Astrocyte (in vitro differentiated cells and primary cell): ENCODE measurements around the gene PLCG1. TPM values are rescaled to one million over a fixed set of nuclear protein-coding genes. Genes with fewer than 3 reads are reported as not detected.

ENCODE experiments used
- DNase-seq: peaks from one replicate; pipeline ENCODE4 v3.0.0-alpha.2; 2010; ENCODE audit warnings: low read depth
- FAIRE-seq: peaks from 2 replicates; lab custom pipeline; 2011; peaks lifted over from hg19 to GRCh38; lab: Jason Lieb, UNC
- H2AFZ ChIP-seq: 2 replicates; pipeline ENCODE4 v1.6.0; 2012; ENCODE audit warnings: low read depth, low read length, inconsistent platforms
- H3K27ac ChIP-seq: 2 replicates; pipeline ENCODE4 v1.5.1; 2011; ENCODE audit warnings: low read depth, low read length, inconsistent platforms
- H3K27me3 ChIP-seq: 2 replicates; pipeline ENCODE4 v1.6.0; 2011; ENCODE audit warnings: low read length, inconsistent platforms; ENCODE audit not compliant: insufficient read depth
- H3K36me3 ChIP-seq: 2 replicates; pipeline ENCODE4 v1.5.1; 2011; ENCODE audit warnings: low read length, inconsistent platforms; ENCODE audit not compliant: insufficient read depth
- H3K4me1 ChIP-seq: 2 replicates; pipeline ENCODE4 v1.5.1; 2011; ENCODE audit warnings: low read length, inconsistent platforms; ENCODE audit not compliant: insufficient read depth
- H3K4me2 ChIP-seq: 2 replicates; pipeline ENCODE4 v1.6.0; 2012; ENCODE audit warnings: low read length, inconsistent platforms
- H3K4me3 ChIP-seq: 2 replicates; pipeline ENCODE4 v1.5.1; 2011; ENCODE audit warnings: low read depth, mild to moderate bottlenecking, low read length, inconsistent platforms; ENCODE audit not compliant: insufficient read depth
- H3K79me2 ChIP-seq: 2 replicates; pipeline ENCODE4 v1.6.0; 2012; ENCODE audit warnings: mild to moderate bottlenecking, low read length, inconsistent platforms; ENCODE audit not compliant: insufficient read depth
- H3K9ac ChIP-seq: 2 replicates; pipeline ENCODE4 v1.6.0; 2012; ENCODE audit warnings: mild to moderate bottlenecking, low read length, inconsistent platforms
- H3K9me3 ChIP-seq: 2 replicates; pipeline ENCODE4 v1.5.1; 2012; ENCODE audit warnings: low read depth, mild to moderate bottlenecking, low read length, inconsistent platforms; ENCODE audit not compliant: insufficient read depth
- H4K20me1 ChIP-seq: 2 replicates; pipeline ENCODE4 v1.6.0; 2012; ENCODE audit warnings: low read length, inconsistent platforms; ENCODE audit not compliant: insufficient read depth
- H3K27ac Mint-ChIP-seq: one replicate; pipeline ENCODE4 v1.8.0; 2021; ENCODE audit warnings: mild to moderate bottlenecking, mixed read lengths; ENCODE audit not compliant: unreplicated experiment
- H3K27me3 Mint-ChIP-seq: one replicate; pipeline ENCODE4 v1.8.0; 2021; ENCODE audit warnings: low read depth, mixed read lengths; ENCODE audit not compliant: unreplicated experiment
- H3K36me3 Mint-ChIP-seq: one replicate; pipeline ENCODE4 v1.8.0; 2021; ENCODE audit warnings: low read depth, mixed read lengths; ENCODE audit not compliant: unreplicated experiment
- H3K4me1 Mint-ChIP-seq: one replicate; pipeline ENCODE4 v1.8.0; 2021; ENCODE audit warnings: low read depth, mixed read lengths; ENCODE audit not compliant: unreplicated experiment
- H3K4me3 Mint-ChIP-seq: one replicate; pipeline ENCODE4 v1.8.0; 2021; ENCODE audit warnings: mild to moderate bottlenecking, moderate library complexity, mixed read lengths; ENCODE audit not compliant: unreplicated experiment
- H3K9me3 Mint-ChIP-seq: one replicate; pipeline ENCODE4 v1.8.0; 2021; ENCODE audit warnings: mild to moderate bottlenecking, mixed read lengths; ENCODE audit not compliant: unreplicated experiment
- CTCF ChIP-seq: IDR thresholded peaks from 2 replicates; pipeline ENCODE4 v1.5.1; 2011; ENCODE audit warnings: low read depth, mild to moderate bottlenecking, inconsistent platforms, low read length, moderate library complexity; ENCODE audit not compliant: insufficient read depth
- EZH2 ChIP-seq: IDR thresholded peaks from 2 replicates; pipeline ENCODE4 v1.6.1; 2012; ENCODE audit warnings: mild to moderate bottlenecking, low read length, inconsistent platforms; ENCODE audit not compliant: insufficient read depth
- total RNA-seq: library from RNA; stranded (reverse); gene quantifications from 2 replicates; pipeline ENCODE4 v1.2.1, GENCODE V29; 2021

The PLCG1 gene
- total RNA-seq, 1 donor from 2014 or later, result 129 TPM

- no peak overlapping the region for H3K27ac ChIP-seq
- no peak overlapping the region for H3K4me3 ChIP-seq
- H4K20me1 ChIP-seq, result peaks cover 26% of the 10 kb centered on the region
- H2AFZ ChIP-seq, result no peak overlapping the region
- H3K79me2 ChIP-seq, result no peaks in the 10 kb centered on the region
- Mint-ChIP-seq H3K9me3 (no peaks in the 10 kb centered on the region), H3K4me3 (no peak overlapping the region), H3K4me1 (peaks cover 3% of the 10 kb centered on the region), H3K27ac (no peak overlapping the region), H3K27me3 (no peaks in the 10 kb centered on the region), H3K36me3 (peaks cover 7% of the 10 kb centered on the region)
- no peak overlapping the region for H3K9ac ChIP-seq
- H3K4me2 ChIP-seq, result no peak overlapping the region
- DNase-seq (no peak), FAIRE-seq (no peak)
- H3K4me1 ChIP-seq, result no peaks in the 10 kb centered on the region
- no peaks in the 10 kb centered on the region for H3K27me3 ChIP-seq
- peaks cover 41% of the 10 kb centered on the region for H3K36me3 ChIP-seq
- TF ChIP-seq EZH2, result no peak
- no peak for TF ChIP-seq CTCF
- H3K9me3 ChIP-seq, result no peaks in the 10 kb centered on the region
These were observed 28.8 kb upstream of the PLCG1 start for GRCh38 chr20:41108531-41108930.

GRCh38 chr20:41110012-41110411 lies 27.3 kb upstream of the PLCG1 start:
- no peak overlapping the region for H2AFZ ChIP-seq
- TF ChIP-seq EZH2 (no peak), CTCF (no peak)
- H3K27ac ChIP-seq, result no peak overlapping the region
- Mint-ChIP-seq H3K9me3 (no peaks in the 10 kb centered on the region), H3K36me3 (peaks cover 7% of the 10 kb centered on the region), H3K4me1 (peaks cover 3% of the 10 kb centered on the region), H3K4me3 (no peak overlapping the region), H3K27me3 (no peaks in the 10 kb centered on the region), H3K27ac (no peak overlapping the region)
- H3K4me1 ChIP-seq, result no peaks in the 10 kb centered on the region
- peaks cover 26% of the 10 kb centered on the region for H4K20me1 ChIP-seq
- H3K9me3 ChIP-seq, result no peaks in the 10 kb centered on the region
- H3K36me3 ChIP-seq, result peaks cover 40% of the 10 kb centered on the region
- H3K79me2 ChIP-seq, result no peaks in the 10 kb centered on the region
- H3K27me3 ChIP-seq, result no peaks in the 10 kb centered on the region
- H3K4me2 ChIP-seq, result no peak overlapping the region
- H3K4me3 ChIP-seq, result no peak overlapping the region
- no peak for DNase-seq
- no peak for FAIRE-seq
- no peak overlapping the region for H3K9ac ChIP-seq

- Histone ChIP-seq H3K27me3 (no peaks in the 10 kb centered on the region), H3K79me2 (no peaks in the 10 kb centered on the region), H3K27ac (no peak overlapping the region), H4K20me1 (peaks cover 26% of the 10 kb centered on the region), H3K4me1 (no peaks in the 10 kb centered on the region), H3K9me3 (no peaks in the 10 kb centered on the region), H3K4me3 (no peak overlapping the region), H3K36me3 (peaks cover 46% of the 10 kb centered on the region), H3K9ac (no peak overlapping the region), H2AFZ (no peak overlapping the region), H3K4me2 (no peak overlapping the region)
- no peaks in the 10 kb centered on the region for H3K9me3 Mint-ChIP-seq
- H3K27ac Mint-ChIP-seq, result no peak overlapping the region
- no peak overlapping the region for H3K4me3 Mint-ChIP-seq
- TF ChIP-seq EZH2 (no peak), CTCF (no peak)
- H3K4me1 Mint-ChIP-seq, result peaks cover 3% of the 10 kb centered on the region
- H3K36me3 Mint-ChIP-seq, result peaks cover 9% of the 10 kb centered on the region
- FAIRE-seq, result no peak
- no peaks in the 10 kb centered on the region for H3K27me3 Mint-ChIP-seq
- no peak for DNase-seq
These were observed 26.3 kb upstream of the PLCG1 start for GRCh38 chr20:41110930-41111577.
